IMR-90 (cell line): ENCODE data around the gene ZNF598. TPM values are rescaled to one million over a fixed set of nuclear protein-coding genes. Genes with fewer than 3 reads are reported as not detected.

ENCODE experiments used
- ATAC-seq: fragments of 200-7000 bp; cut with Tn5 transposase; 2 replicates; pipeline ENCODE4 v1.9.1; 2020; ENCODE audit warnings: low read depth, mild to moderate bottlenecking, moderate library complexity
- BruUV-seq: library from RNA; stranded (reverse); fragments of 400-500 nt; replicated peaks from 2 replicates; lab custom pipeline; 2021; lab: Mats Ljungman, UMichigan
- CTCF ChIA-PET: fragments of 300-600 bp; formaldehyde crosslinking; extraction: SDS; loops from one replicate; lab custom pipeline; 2021; ENCODE audit warnings: antibody characterized with exemption; lab: Yijun Ruan, JAX
- POLR2A ChIA-PET: fragments of 300-600 bp; sonication (Branson Sonifier 250); formaldehyde crosslinking; loops from one replicate; lab custom pipeline; 2022; ENCODE audit warnings: antibody characterized with exemption; ENCODE audit not compliant: unreplicated experiment; lab: Charles Lee
- DNase-seq: peaks from one replicate; pipeline ENCODE4 v3.0.0; 2013
- H2AFZ ChIP-seq: replicated peaks from 2 replicates; pipeline ENCODE3; 2013; ENCODE audit warnings: low read length, mild to moderate bottlenecking; ENCODE audit not compliant: poor library complexity
- H2AK5ac ChIP-seq: 2 replicates; pipeline ENCODE4 v1.6.1; 2013; ENCODE audit warnings: low read depth, low read length, inconsistent platforms
- H2AK9ac ChIP-seq: replicated peaks from 2 replicates; pipeline ENCODE3; 2013; ENCODE audit warnings: mild to moderate bottlenecking, low read depth, low read length, moderate library complexity; ENCODE audit not compliant: poor library complexity
- H2BK120ac ChIP-seq: 2 replicates; pipeline ENCODE4 v1.6.1; 2013; ENCODE audit warnings: low read depth, low read length, inconsistent platforms
- H2BK15ac ChIP-seq: 3 replicates; pipeline ENCODE4 v1.6.1; 2013; ENCODE audit warnings: low read depth, low read length, inconsistent platforms
- H2BK20ac ChIP-seq: 2 replicates; pipeline ENCODE4 v1.6.1; 2013; ENCODE audit warnings: low read depth, mild to moderate bottlenecking, inconsistent platforms, low read length, moderate library complexity
- H2BK5ac ChIP-seq: 2 replicates; pipeline ENCODE4 v1.6.1; 2013; ENCODE audit warnings: mild to moderate bottlenecking, low read depth, low read length, inconsistent platforms; ENCODE audit not compliant: poor library complexity, severe bottlenecking
- H3K14ac ChIP-seq: replicated peaks from 2 replicates; pipeline ENCODE4 v1.6.1; 2013; ENCODE audit warnings: low read depth, low read length, inconsistent platforms
- H3K18ac ChIP-seq: 2 replicates; pipeline ENCODE4 v1.6.1; 2013; ENCODE audit warnings: low read depth, low read length, control low read depth
- H3K23ac ChIP-seq: 2 replicates; pipeline ENCODE4 v1.6.1; 2013; ENCODE audit warnings: low read depth, low read length, inconsistent platforms
- H3K27ac ChIP-seq: 2 replicates; pipeline ENCODE4 v1.5.1; 2013; ENCODE audit warnings: mild to moderate bottlenecking, control low read depth, low read length; ENCODE audit not compliant: insufficient read depth
- H3K27me3 ChIP-seq: 2 replicates; pipeline ENCODE4 v1.6.1; 2013; ENCODE audit warnings: low read length; ENCODE audit not compliant: control insufficient read depth, insufficient read depth
- H3K36me3 ChIP-seq: 2 replicates; pipeline ENCODE4 v1.6.1; 2013; ENCODE audit warnings: low read length, mixed read lengths; ENCODE audit not compliant: control insufficient read depth, insufficient read depth
- H3K4ac ChIP-seq: 2 replicates; pipeline ENCODE4 v1.6.1; 2013; ENCODE audit warnings: low read depth, low read length, inconsistent platforms
- H3K4me1 ChIP-seq: 2 replicates; pipeline ENCODE4 v1.6.1; 2013; ENCODE audit warnings: low read length, mixed read lengths; ENCODE audit not compliant: control insufficient read depth, insufficient read depth
- H3K4me2 ChIP-seq: 2 replicates; pipeline ENCODE4 v1.6.1; 2013; ENCODE audit warnings: low read depth, mild to moderate bottlenecking, control low read depth, low read length, moderate library complexity
- H3K4me3 ChIP-seq: 2 replicates; pipeline ENCODE4 v1.5.1; 2013; ENCODE audit warnings: low read depth, mild to moderate bottlenecking, control low read depth, low read length, moderate library complexity; ENCODE audit not compliant: insufficient read depth
- H3K56ac ChIP-seq: 2 replicates; pipeline ENCODE4 v1.6.1; 2013; ENCODE audit warnings: low read length, inconsistent platforms; ENCODE audit not compliant: insufficient read depth; ENCODE audit errors: extremely low read depth
- H3K79me1 ChIP-seq, 2 experiments: 2 replicates each; pipeline ENCODE4 v1.6.1; 2013; ENCODE audit warnings: low read length in 2 of 2, inconsistent platforms in 1 of 2, low read depth in 1 of 2
- H3K9ac ChIP-seq: 2 replicates; pipeline ENCODE4 v1.6.1; 2013; ENCODE audit warnings: low read depth, low read length, control low read depth
- H3K9me1 ChIP-seq: 2 replicates; pipeline ENCODE4 v1.6.1; 2013; ENCODE audit warnings: low read length, inconsistent platforms; ENCODE audit not compliant: insufficient read depth
- H3K9me3 ChIP-seq: 2 replicates; pipeline ENCODE4 v1.6.1; 2013; ENCODE audit warnings: low read length; ENCODE audit not compliant: control insufficient read depth, insufficient read depth
- H4K20me1 ChIP-seq: 2 replicates; pipeline ENCODE4 v1.6.1; 2013; ENCODE audit warnings: low read length, inconsistent platforms; ENCODE audit not compliant: insufficient read depth
- H4K5ac ChIP-seq: 2 replicates; pipeline ENCODE4 v1.6.1; 2013; ENCODE audit warnings: mild to moderate bottlenecking, low read depth, low read length, control low read depth
- H4K8ac ChIP-seq, 2 experiments: 2 replicates each; pipeline ENCODE4 v1.6.1; 2013; ENCODE audit warnings: low read depth in 2 of 2, low read length in 2 of 2, control low read depth in 1 of 2, inconsistent platforms in 1 of 2
- H4K91ac ChIP-seq: 2 replicates; pipeline ENCODE4 v1.6.1; 2013; ENCODE audit warnings: low read depth, low read length, inconsistent platforms; ENCODE audit not compliant: insufficient read depth
- BHLHE40 ChIP-seq: fragments of 150-350 bp; IDR thresholded peaks from 2 replicates; pipeline ENCODE4 v1.6.1; 2016; ENCODE audit warnings: mild to moderate bottlenecking, low read depth, low read length
- CEBPB ChIP-seq: IDR thresholded peaks from 2 replicates; pipeline ENCODE4 v1.6.1; 2012; ENCODE audit warnings: low read depth, low read length, improper control_type of control experiment
- MAFK ChIP-seq: IDR thresholded peaks from 2 replicates; pipeline ENCODE4 v1.6.1; 2012; ENCODE audit warnings: low read depth, low read length, improper control_type of control experiment
- MAZ ChIP-seq: IDR thresholded peaks from 2 replicates; pipeline ENCODE4 v1.6.1; 2012; ENCODE audit warnings: low read depth, mild to moderate bottlenecking, low read length, improper control_type of control experiment, moderate library complexity, borderline replicate concordance
- MXI1 ChIP-seq: IDR thresholded peaks from 2 replicates; pipeline ENCODE4 v1.6.1; 2012; ENCODE audit warnings: low read depth, mild to moderate bottlenecking, low read length, moderate library complexity, borderline replicate concordance
- POLR2A ChIP-seq: IDR thresholded peaks from 2 replicates; pipeline ENCODE4 v1.6.1; 2012; ENCODE audit warnings: mild to moderate bottlenecking, low read depth, low read length
- RAD21 ChIP-seq: IDR thresholded peaks from 2 replicates; pipeline ENCODE4 v1.6.1; 2012; ENCODE audit warnings: low read length, improper control_type of control experiment
- RCOR1 ChIP-seq: IDR thresholded peaks from 2 replicates; pipeline ENCODE4 v1.6.1; 2012; ENCODE audit warnings: mild to moderate bottlenecking, low read length, improper control_type of control experiment; ENCODE audit not compliant: insufficient replicate concordance
- RFX5 ChIP-seq: IDR thresholded peaks from 2 replicates; pipeline ENCODE4 v1.8.0; 2012; ENCODE audit warnings: low read depth, mild to moderate bottlenecking, low read length, moderate library complexity
- SMC3 ChIP-seq: fragments of 150-350 bp; IDR thresholded peaks from 2 replicates; pipeline ENCODE4 v1.6.1; 2016; ENCODE audit warnings: low read depth, mild to moderate bottlenecking, antibody characterized with exemption, low read length, moderate library complexity
- WGBS, 2 experiments: methylation state at CpG; one replicate each; pipeline versions ENCODE4 v1.1.5 to v1.1.7; 2013; ENCODE audit warnings: missing lambda C conversion rate in 2 of 2; ENCODE audit not compliant: insufficient read length in 1 of 2; ENCODE audit errors: extremely low coverage in 2 of 2; 5-methylcytosine and 5-hydroxymethylcytosine counted together
- dilution Hi-C: fragments of 300-500 bp; cut with HindIII; formaldehyde crosslinking; loops from one replicate; pipeline ENCODE4 v1.14.3; 2018; ENCODE audit warnings: low sequenced_read_pairs; ENCODE audit not compliant: unreplicated experiment
- in situ Hi-C: fragments of 300-500 bp; cut with MboI; formaldehyde crosslinking; loops from 3 replicates; pipeline ENCODE4 v1.14.3; 2019; ENCODE audit warnings: low sequenced_read_pairs, inconsistent platforms, mixed read lengths
- intact Hi-C: fragments of 100-400 bp; cut with micrococcal nuclease; formaldehyde crosslinking; loops from 2 replicates; pipeline ENCODE4 v1.10.0; 2022
- polyA plus RNA-seq, 3 experiments: library from polyadenylated mRNA; depleted of rRNA; stranded (reverse); fragments of >200 nt; gene quantifications; 2 replicates each; pipeline ENCODE4 v1.2.3, GENCODE V29; 2012; ENCODE audit warnings: low replicate concordance in 1 of 3
- total RNA-seq: library from RNA; depleted of rRNA; stranded (reverse); fragments of >200 nt; gene quantifications from 2 replicates; pipeline ENCODE4 v1.2.3, GENCODE V29; 2012
- TF ChIP-seq, protein P1 (sequence below): fragments of 150-350 bp; IDR thresholded peaks from 2 replicates; pipeline ENCODE4 v1.6.1; 2017; ENCODE audit warnings: mild to moderate bottlenecking, antibody characterized with exemption, low read length, low read depth
- TF ChIP-seq, protein P2 (sequence below): conservative IDR thresholded peaks from 2 replicates; pipeline ENCODE4 v1.5.1; 2012; ENCODE audit warnings: mild to moderate bottlenecking, low read depth, low read length, improper control_type of control experiment

Gene ZNF598
- total and polyA plus RNA-seq, 2 of the 4 experiments (the other 2 are of a cell fraction), result 3.4 to 36.4 TPM

DNA sequence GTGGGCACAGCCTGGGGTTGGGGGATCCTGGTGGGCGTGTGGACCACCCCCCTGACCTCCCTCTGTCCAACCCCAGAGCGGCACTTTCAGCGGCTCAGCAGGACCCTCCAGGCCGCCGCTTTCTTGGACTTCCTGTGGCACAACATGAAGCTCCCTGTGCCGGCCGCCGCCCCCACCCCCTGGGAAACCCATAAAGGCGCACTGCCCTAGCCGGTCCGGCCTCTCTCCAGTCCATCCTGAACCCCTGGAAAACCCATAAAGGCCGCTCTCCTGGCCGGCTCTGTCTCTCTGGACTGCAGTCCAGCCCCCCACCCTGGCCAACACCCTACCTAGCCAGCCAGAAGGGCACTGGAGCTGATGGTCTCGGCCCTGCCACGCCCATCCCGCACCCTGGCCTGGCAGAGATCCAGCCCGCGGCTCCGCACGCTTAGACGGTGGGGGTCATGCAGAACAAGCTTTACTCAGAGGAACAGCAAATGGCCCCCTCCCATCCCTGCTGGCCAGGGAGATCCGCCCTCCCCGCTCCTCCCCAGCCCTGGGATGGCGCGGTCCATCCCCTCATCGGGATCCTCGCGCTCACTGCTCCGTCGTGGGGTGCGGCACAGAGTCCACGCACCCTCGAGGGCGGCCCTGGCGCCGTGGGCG, 31.0 kb downstream of the ZNF598 start:
- Histone ChIP-seq H2BK120ac (no peak overlapping the region), H4K91ac (no peak overlapping the region), H3K79me1 (peaks cover 0 to 8% of the 10 kb centered on the region in 2 experiments; a peak in 1 of 4 replicates), H3K4me2 (no peak overlapping the region), H3K9me1 (no peaks in the 10 kb centered on the region), H3K9me3 (no peaks in the 10 kb centered on the region), H3K18ac (no peak overlapping the region), H2AK5ac (no peak overlapping the region), H3K27ac (no peak overlapping the region), H3K9ac (no peak overlapping the region), H3K4me1 (no peaks in the 10 kb centered on the region), H3K14ac (no peak overlapping the region), H2BK20ac (no peak overlapping the region), H3K36me3 (peaks cover 48% of the 10 kb centered on the region), H3K23ac (no peak overlapping the region), H2AK9ac (no peak overlapping the region), H3K4me3 (no peak overlapping the region), H3K4ac (no peak overlapping the region), H3K27me3 (peaks cover 31% of the 10 kb centered on the region; the same call in 1 of the 2 replicates), H2BK5ac (no peak overlapping the region), H2AFZ (no peak overlapping the region), H4K8ac (no peak overlapping the region), H2BK15ac (no peak overlapping the region), H4K5ac (no peak overlapping the region), H3K56ac (no peak overlapping the region), H4K20me1 (no peaks in the 10 kb centered on the region; the same call in none of the 2 replicates)
- intact Hi-C loops, result no loop called here
- dilution Hi-C loops, result no loop called here
- POLR2A ChIA-PET, result no interaction called here
- CTCF ChIA-PET, result no interaction called here
- DNase-seq (no peak), ATAC-seq (no peak)
- 93% methylated on average over 9 of the region's 37 CpGs; no CpG with 5 or more reads in 1 of the 2 experiments for WGBS, 2 experiments
- in situ Hi-C loops, result no loop called here
- BruUV-seq, result no TSS peak
- TF ChIP-seq RFX5 (no peak), MAZ (no peak), SMC3 (no peak), BHLHE40 (no peak), MAFK (no peak), POLR2A (no peak), RCOR1 (no peak), CEBPB (no peak), RAD21 (no peak), MXI1 (no peak)
- TF ChIP-seq, protein P1, sequence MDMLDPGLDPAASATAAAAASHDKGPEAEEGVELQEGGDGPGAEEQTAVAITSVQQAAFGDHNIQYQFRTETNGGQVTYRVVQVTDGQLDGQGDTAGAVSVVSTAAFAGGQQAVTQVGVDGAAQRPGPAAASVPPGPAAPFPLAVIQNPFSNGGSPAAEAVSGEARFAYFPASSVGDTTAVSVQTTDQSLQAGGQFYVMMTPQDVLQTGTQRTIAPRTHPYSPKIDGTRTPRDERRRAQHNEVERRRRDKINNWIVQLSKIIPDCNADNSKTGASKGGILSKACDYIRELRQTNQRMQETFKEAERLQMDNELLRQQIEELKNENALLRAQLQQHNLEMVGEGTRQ, result no peak
- TF ChIP-seq, protein P2, sequence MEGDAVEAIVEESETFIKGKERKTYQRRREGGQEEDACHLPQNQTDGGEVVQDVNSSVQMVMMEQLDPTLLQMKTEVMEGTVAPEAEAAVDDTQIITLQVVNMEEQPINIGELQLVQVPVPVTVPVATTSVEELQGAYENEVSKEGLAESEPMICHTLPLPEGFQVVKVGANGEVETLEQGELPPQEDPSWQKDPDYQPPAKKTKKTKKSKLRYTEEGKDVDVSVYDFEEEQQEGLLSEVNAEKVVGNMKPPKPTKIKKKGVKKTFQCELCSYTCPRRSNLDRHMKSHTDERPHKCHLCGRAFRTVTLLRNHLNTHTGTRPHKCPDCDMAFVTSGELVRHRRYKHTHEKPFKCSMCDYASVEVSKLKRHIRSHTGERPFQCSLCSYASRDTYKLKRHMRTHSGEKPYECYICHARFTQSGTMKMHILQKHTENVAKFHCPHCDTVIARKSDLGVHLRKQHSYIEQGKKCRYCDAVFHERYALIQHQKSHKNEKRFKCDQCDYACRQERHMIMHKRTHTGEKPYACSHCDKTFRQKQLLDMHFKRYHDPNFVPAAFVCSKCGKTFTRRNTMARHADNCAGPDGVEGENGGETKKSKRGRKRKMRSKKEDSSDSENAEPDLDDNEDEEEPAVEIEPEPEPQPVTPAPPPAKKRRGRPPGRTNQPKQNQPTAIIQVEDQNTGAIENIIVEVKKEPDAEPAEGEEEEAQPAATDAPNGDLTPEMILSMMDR, result no peak
